NCI-H2171 (cell line): Measurements from ENCODE around the gene IFNL1.
"Not testable (repeated sequence)": the region's sequence is repeated elsewhere in the genome, so short reads cannot be mapped to it uniquely, and the experiment has no call there.

Experiments
- DNase-seq: peaks from one replicate; lab custom pipeline; 2025; lab: John Stamatoyannopoulos, UW

IFNL1 gene

DNA sequence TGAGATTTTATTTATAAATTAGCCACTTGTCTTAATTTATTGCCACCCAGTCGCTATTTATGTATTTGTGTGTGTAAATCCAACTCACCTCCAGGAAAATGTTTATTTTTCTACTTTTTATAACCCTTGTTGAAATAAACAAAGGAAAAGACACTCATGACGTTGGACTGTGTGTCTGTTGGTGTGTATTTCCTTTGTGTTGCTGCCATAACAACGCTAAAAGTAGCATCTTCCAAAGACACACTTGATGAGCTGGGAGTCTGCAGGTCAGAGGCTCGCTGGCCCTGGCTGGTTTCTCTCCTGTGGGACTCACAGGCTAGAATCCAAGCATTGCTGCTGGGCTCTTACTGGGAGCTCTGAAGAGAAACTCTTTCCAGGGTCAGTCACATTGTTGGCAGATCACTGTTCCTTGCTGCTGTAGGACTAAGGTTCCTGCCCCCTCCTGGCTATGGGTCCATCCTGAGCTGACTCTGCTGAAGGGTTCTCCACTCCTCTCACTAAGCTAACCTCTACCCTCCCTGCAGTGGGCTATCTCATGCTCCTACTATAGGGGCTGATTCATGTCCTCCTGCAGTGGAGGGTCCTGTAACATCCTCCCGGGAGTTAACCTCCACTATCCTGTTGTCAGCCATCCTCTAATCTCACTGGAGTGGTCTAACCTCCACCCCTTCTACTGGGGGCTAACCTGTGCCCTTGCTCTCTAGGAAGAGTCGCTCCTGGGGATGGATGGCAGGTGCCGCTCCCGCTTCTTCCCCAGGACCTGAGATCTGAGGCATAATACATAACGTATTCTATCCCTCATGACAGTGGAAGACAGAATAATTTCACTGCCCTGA lies 26.0 kb upstream of the IFNL1 start:
- DNase-seq, result no peak

DNA sequence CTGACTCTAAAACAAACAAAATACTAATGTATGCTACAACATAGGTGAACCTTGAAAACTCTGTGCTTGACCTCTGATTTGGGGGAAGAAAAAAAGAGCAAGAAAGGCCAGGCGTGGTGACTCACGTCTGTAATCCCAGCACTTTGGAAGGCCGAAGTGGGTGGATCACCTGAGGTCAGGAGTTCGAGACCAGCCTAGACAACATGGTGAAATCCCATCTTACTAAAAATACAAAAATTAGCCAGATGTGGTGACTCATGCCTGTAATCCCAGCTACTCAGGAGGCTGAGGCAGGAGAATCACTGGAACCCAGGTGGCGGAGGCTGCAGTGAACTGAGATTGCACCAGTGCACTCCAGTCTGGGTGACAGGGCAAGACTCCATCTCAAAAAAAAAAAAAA lies 22.3 kb upstream of the IFNL1 start:
- DNase-seq, result not testable (repeated sequence)

DNA sequence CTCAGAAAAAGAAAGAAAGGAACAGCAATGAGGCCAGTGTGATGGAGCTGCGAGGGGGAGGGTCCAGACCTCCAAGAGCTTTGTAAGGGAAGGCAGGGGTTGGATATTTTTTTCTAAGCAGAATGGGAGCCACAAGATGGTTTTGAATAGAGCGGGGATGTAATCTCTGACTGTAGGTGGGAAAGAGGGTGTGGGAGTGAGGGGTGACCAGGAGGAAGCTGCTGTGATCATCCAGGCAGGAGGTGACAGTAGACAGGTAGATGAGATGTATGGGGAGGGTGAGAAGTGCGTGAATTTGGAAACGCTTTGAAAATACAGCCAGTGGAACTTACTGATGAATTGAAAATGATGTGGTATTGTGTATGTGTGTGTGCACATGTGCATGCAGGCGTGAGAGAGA lies 20.6 kb upstream of the IFNL1 start:
- no peak for DNase-seq

DNA sequence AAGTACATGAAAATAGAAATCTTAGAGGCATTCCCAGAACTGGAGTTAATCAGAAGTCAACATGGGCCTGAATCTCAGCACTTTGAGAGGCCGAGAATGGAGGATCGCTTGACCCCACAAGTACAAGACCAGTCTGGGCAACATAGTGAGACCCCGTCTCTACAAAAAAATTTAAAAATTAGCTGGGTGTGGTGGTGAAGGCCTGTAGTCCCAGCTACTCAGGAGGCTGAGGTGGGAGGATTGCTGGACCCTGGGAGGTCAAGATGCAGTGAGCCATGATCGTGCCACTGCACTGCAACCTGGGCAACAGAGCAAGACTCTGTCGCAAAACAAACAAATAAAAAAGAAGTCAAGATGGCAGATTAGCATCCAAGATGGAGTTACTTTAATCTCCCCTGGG lies 19.5 kb upstream of the IFNL1 start:
- DNase-seq, result no peak

DNA sequence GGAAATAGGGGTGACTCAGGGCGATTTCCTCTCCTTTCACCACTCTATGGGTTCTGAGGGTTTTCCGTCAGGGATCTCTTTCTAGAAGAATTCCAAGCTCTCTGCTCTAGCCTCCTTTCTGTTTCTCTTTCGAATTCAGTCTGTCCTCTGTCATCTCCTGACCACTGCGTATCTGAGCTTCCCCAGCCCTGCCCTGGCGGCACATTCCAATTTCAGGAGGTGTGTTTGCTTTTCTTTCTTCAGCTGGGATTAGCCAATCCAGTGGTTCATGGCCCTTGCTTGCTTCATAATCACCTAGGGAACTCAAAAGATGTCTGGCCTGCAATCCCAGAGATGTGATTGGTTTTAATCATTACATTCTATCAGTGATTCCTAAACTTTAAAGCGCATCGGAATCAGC lies 18.6 kb upstream of the IFNL1 start:
- DNase-seq, result no peak

DNA sequence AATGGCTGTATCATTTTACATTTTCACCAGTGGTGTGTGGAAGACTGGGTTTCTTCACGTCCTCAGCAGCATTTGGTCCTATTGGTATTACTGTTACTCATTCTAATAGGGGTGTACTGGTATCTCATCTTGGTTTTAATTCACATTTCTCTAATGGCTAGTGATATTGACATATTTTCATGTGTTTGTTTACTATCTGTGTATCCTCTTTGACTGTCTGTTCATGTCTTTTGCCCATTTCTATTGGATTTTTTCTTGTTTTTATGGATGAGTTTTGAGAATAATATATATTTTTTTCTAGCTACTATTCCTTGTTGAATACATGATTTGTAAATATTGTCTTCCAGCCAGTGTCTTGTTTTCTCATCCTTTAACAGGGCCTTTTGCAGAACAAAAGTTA lies 14.2 kb upstream of the IFNL1 start:
- DNase-seq, result no peak

DNA sequence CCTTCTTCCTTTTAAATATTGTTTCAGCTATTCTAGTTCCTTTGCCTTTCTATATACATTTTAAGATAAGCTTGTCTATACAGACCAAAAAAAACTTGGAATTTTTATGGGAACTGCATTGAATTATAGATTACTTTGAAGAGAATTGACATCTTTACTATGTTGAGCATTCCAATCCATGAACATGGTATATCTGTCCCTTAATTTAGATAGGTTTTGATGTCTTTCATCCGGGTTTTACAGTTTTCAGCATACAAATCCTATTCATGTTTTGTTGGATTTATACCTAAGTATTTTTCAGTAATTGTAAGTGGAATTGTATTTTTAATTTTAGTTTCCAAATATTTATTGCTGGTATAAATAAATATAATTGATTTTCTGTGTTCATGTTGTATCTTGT lies 12.2 kb upstream of the IFNL1 start:
- no peak for DNase-seq

DNA sequence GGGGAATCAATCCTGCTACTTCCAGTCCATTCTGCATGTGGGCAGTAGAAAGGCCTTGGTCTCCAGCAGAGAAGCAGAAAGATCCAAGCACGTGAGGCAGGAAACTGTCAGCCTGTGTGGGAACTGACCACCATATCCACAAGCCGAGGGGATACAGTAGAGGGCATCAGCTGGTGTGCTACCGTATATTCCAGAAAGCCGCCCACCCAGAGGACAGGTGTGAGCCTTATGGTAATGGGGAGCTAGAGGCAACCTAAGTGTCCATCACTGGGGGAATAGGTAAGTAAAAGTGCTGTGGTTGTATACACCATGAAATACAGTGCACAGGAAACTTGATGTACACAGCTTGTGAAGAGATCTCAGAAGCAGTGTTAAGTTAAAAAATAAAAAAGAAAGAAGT lies 2.8 kb upstream of the IFNL1 start:
- no peak for DNase-seq

DNA sequence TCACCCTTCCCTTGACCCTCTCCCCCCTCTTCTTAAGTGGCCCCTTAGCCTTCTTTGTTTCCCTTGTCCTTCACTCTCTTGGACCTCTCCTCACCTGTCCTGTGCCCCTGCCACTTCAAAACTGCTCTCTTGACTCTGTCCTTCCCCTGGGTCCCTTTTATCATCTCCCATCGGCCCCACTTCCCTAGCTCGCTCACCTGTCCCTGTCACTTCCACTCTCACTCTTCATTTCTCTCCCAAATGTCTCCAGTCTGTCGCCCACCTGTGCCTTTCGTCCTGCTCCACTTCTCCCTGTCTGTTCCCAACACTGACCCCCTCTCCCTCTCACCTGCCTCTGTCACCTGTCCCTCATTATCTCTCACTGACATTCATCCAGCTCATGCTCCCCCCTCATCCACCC lies 699 bp downstream of the IFNL1 start:
- DNase-seq, result no peak

DNA sequence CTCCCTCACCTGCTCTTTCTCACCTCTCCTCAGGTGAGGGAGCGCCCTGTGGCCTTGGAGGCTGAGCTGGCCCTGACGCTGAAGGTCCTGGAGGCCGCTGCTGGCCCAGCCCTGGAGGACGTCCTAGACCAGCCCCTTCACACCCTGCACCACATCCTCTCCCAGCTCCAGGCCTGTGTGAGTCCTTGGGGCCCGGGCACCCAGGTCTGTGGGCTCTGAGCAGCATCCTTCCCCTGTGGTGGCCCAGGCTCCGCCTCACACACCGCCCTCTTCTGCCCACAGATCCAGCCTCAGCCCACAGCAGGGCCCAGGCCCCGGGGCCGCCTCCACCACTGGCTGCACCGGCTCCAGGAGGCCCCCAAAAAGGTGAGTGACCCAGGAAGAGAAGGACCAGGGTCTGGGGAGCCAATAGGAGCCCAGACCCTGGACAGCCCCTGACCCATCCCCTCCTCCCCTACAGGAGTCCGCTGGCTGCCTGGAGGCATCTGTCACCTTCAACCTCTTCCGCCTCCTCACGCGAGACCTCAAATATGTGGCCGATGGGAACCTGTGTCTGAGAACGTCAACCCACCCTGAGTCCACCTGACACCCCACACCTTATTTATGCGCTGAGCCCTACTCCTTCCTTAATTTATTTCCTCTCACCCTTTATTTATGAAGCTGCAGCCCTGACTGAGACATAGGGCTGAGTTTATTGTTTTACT lies 1.9 kb downstream of the IFNL1 start:
- DNase-seq, result no peak

DNA sequence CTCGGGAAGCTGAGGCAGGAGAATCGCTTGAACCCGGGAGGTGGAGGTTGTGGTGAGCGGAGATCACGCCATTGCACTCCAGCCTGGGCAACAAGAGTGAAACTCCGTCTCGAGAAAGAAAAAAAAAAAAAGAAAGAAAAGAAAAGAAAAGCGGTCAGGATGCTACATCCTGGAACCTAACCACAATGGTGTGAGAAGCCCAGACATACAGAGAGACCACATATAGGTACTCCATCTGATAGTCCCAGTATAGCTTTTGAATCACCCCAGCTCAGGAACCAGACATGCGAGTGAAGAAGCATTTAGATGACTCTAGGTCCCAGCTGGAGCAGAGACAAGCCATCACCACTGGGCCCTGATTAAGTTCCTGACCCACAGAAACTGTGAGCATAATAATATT lies 3.2 kb downstream of the IFNL1 start:
- no peak for DNase-seq

DNA sequence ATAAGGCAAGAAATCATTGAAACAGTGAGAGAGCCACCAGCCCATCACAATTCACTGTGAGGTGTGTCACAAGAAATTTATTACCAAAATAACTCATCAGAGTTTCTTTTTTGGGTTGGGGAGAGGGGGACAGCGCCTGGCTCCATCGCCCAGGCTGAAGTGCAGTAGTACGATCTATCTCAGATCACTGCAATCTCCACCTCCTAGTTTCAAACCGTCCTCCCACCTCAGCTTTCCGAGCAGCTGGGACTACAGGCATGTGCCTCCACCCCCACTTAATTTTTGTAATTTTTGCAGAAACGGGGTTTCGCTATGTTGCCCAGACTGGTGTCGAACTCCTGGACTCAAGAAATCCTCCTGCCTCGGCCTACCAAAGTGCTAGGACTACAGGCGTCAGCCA lies 3.6 kb downstream of the IFNL1 start:
- no peak for DNase-seq

DNA sequence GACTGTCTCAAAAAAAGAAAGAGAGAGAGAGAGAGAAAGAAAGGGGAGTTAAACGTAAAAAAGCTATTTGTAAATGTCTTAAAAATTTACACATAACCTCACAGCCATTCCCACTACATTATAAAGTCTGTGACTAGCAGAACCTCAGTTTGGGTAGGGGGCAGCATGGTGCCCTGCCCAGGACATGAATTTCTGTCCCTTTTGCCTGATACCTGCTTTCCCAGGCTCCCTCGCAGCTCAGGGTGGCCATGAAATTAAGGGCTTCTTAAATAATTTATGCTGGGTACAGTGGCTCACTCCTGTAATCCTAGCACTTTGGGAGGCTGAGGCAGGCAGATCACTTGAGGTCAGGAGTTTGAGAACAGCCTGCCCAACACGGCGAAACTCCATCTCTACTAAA lies 4.8 kb downstream of the IFNL1 start:
- no peak for DNase-seq

DNA sequence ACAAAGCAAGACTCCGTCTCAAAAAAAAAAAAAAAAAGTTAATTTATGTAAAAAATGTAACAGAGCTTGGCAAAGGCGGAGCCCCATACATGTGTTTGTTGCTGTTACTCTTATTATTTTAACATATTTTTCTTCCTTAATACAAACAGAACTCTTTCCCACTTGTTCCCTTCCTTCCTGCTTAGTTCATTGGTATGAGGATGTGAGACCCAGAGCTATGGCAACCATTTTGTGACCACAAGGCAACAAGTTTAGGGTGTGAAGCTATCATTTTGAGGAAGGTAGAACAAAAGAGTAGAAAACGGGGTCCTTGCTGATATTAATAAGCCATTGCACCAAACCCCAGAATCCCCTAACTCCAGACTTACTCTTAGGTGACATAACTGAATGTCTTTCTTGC lies 5.4 kb downstream of the IFNL1 start:
- DNase-seq, result no peak

DNA sequence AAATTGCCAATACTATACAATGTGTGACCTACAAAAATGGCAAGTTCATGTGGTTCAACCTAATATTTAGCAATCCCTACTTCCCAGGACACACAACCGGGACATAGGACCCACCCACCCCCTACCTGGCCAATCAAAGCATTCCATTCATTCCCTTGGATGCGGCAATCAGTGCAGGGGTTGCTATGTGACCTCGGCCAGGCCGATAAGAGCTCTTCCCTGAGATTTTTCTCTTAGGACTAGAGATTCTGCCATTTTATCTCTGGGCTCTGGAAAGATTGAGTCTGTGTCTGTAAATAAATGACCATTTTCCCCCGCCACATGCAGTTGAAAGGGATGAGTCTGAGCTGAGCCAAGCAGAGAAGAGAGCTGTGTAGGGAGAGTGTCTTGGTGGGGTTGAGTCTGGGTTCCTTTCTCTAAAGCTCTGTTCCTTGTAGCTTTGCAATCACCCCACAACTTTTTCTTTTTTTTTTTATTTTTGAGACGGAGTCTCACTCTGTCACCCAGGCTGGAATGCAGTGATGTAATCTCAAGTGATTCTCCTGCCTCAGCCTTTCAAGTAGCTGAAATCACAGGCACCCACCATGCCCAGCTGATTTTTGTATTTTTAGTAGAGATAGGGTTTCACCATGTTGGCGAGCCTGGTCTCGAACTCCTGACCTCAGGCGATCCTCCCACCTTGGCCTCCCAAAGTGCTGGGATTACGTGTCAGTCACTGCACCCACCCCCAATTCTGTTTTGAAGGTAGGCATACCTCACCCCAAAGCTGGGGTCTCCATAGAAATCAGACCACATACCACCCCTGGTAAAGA lies 7.4 kb downstream of the IFNL1 start:
- no peak for DNase-seq

DNA sequence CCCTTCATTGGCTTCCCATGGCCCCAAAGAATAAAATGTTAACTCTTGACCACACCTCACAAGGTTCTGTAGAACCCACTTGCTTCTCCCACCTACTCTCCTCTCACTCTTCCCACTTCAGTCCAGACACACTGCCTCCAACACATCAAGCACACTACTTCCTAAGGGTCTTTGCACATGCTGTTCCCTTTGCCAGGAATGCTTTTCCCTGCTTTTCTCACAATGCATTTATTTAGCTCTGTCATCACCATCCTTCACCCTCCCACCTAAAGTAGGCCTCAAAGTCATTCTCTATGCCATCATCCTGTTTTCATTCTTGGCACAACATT lies 7.9 kb downstream of the IFNL1 start:
- DNase-seq, result no peak

DNA sequence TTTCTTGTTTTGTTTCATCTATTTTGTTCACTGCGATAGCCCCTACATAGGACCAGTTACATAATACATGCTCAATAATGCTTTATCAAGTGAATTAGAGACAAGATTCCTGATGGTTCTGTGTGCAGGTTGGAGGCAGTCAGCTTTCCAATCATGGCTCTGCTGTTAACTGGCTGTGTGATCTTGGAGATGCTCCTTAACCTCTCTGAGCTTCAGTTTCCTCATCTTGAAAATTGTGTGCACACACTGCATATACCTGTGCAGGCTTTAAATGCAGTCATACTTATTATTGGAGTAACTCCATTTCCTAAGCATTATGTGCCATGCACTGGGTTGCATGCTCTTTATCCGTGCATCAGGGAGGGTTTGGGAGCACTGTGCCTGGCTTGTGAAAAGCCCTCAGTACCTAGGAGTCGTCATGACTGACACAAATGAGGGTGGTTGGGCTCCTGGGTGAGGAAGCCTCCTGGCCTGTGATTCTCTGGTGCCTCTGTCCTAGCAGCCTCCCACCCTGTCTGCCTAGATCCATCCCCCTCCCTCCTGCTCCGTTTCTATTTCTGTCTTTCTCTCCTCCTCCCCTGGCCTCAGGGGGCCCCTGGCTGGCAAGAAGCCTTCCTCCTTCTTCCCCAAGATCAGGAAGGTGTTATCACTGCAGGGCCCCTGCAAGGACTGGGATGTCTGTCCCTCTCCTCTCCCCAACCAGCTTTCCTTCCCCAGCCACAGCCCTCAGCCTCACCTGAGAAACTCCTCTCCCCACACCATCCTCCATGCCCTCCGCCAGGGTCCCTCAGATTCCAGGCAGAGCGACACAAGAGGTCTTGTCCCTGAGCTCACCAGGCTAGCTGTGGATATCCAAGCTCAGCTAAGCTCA lies 8.7 kb downstream of the IFNL1 start:
- DNase-seq, result no peak

DNA sequence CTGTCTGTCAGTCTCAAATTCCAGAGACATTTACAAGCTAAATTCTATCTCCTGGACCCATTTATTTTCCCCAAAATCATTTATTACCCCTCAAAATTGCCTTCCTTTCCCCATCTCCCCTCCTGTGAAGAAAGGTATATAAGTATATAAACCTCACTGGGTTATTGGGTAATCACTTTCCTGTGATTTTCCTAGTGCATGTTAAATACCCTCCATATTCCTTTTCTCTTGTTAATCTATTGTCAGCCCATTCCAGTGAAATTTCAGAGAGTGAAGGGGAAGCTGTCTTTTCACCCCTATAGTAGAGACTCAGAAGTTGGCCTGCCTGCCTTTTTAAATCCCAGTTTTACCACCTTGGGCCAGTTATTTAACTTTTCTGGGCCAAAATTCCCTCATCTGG lies 9.9 kb downstream of the IFNL1 start:
- DNase-seq, result no peak

DNA sequence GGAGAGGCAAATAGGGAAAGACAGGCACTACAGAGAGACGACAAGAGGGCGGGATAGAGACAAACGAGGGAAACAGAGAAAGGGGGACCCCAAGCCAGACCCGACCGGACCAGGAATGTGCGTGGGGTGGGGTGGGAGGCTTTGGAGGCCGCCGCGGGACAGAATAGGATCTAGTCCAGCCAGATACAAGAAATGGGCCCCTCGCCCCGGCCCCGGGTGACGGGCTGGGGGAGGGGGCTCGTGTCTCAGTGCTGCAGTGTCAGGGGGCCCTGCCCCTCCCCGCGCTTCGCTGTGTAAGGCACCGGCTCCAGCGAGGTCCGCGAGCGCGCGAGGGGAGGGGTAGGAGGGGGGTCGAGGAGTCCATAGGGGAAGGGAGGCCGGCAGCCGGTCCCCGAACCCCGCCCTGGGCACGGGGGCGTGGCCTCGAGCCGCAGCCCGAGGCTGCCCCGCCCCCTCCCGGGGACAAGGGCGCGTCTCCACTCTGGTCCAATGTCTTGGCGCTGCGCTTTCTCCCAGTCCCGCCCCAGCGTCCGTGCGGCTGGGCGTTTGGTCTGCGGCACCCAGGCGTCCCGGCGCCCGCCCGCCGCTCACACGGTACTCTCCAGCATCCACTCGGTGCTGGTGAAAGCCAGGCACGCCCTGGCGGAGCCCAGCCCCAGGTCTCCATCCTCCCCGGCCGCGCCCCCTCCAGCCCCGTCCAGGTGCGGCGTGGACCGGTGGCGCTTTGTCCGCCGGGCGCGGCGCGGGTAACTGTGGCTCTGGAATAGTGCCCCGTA lies 11.0 kb downstream of the IFNL1 start:
- DNase-seq, result peak; percentile 57

DNA sequence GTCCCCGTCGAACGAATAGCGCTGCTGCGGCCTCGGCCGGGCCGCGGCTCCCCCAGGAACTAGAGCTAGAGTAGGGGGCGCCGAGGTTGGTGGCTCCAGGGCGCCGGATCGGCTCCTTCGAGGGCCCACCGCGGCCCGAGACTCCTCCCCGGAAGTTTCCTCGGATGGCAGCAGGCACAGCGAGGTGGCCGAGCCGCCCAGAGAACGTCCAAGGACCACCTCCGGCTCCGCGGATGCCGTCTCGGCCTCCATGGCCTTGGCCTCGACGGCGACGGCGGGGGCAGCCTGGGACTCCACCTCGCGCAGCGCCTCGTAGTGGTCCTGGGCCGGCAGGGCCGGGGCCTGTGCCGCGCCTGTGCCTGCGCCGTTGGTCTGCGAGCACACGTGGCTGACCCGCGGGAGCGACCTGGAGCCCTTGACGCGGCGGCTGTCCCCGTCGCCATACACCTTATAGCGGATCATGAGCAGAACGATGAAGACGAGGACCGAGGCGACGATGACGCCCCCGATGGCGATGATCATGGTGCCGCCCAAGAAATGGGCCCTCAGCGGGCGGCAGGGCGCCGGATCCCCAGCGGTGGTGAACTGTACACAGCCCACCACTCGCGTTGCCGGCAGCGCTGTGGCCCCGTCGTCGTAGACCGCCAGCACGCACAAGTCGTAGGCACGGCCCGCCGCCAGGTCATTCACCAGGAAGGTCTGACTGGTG lies 11.8 kb downstream of the IFNL1 start:
- DNase-seq, result no peak
